ENCODE results near the gene SLCO3A1. TPM values are rescaled to one million over a fixed set of nuclear protein-coding genes. Genes with fewer than 3 reads are reported as not detected.
A peak's percentile ranks its signal among the peaks of the same experiment; 100 is the strongest.

SLCO3A1 gene
- total RNA-seq, 1 donor from 2014 or later = 56.8 TPM

GRCh38 chr15:91863621-91864255, 10.2 kb downstream of the SLCO3A1 start:
- H3K27ac ChIP-seq (replicated peaks) = peak overlapping the region; percentile 92
- no peak for DNase-seq
- intact Hi-C loops (cut with micrococcal nuclease) = no loop called here
- no peak for TF ChIP-seq CTCF (IDR thresholded peaks at IDR 0.05; ENCODE audit: borderline replicate concordance)
- H3K4me1 ChIP-seq = peaks cover 100% of the 10 kb centered on the region
- H3K9me3 ChIP-seq (replicated peaks) = no peaks in the 10 kb centered on the region
- H3K4me3 ChIP-seq = no peak overlapping the region
- H3K27me3 ChIP-seq (ENCODE audit: low read depth) = no peaks in the 10 kb centered on the region
- H3K36me3 ChIP-seq = peaks cover 2% of the 10 kb centered on the region

GRCh38 chr15:91864664-91865063, 11.2 kb downstream of the SLCO3A1 start:
- Histone ChIP-seq H3K27ac (replicated peaks) (peak overlapping the region; percentile 92), H3K27me3 (ENCODE audit: low read depth) (no peaks in the 10 kb centered on the region), H3K36me3 (no peaks in the 10 kb centered on the region), H3K4me1 (peaks cover 100% of the 10 kb centered on the region), H3K4me3 (peak overlapping the region; percentile 5), H3K9me3 (replicated peaks) (no peaks in the 10 kb centered on the region)
- intact Hi-C loops (cut with micrococcal nuclease) = no loop called here
- peak; percentile 28 for DNase-seq
- no peak for TF ChIP-seq CTCF (IDR thresholded peaks at IDR 0.05; ENCODE audit: borderline replicate concordance)

- H3K4me3 ChIP-seq = no peak overlapping the region
- no peak for DNase-seq
- H3K27ac ChIP-seq (replicated peaks) = peak overlapping the region; percentile 92
- no peaks in the 10 kb centered on the region for H3K27me3 ChIP-seq (ENCODE audit: low read depth)
- intact Hi-C loops (cut with micrococcal nuclease) = no loop called here
- no peaks in the 10 kb centered on the region for H3K36me3 ChIP-seq
- no peaks in the 10 kb centered on the region for H3K9me3 ChIP-seq (replicated peaks)
- TF ChIP-seq CTCF (IDR thresholded peaks at IDR 0.05; ENCODE audit: borderline replicate concordance) = no peak
- H3K4me1 ChIP-seq = peaks cover 100% of the 10 kb centered on the region
Measured at GRCh38 chr15:91865486-91865885, 12.0 kb downstream of the SLCO3A1 start.

- no peak for DNase-seq
- H3K9me3 ChIP-seq (replicated peaks) = no peaks in the 10 kb centered on the region
- no peak overlapping the region for H3K4me3 ChIP-seq
- no peaks in the 10 kb centered on the region for H3K36me3 ChIP-seq
- no peaks in the 10 kb centered on the region for H3K27me3 ChIP-seq (ENCODE audit: low read depth)
- peaks cover 100% of the 10 kb centered on the region for H3K4me1 ChIP-seq
- no peak for TF ChIP-seq CTCF (IDR thresholded peaks at IDR 0.05; ENCODE audit: borderline replicate concordance)
- peak overlapping the region; percentile 92 for H3K27ac ChIP-seq (replicated peaks)
- intact Hi-C loops (cut with micrococcal nuclease) = no loop called here
Measured at GRCh38 chr15:91865950-91866349, 12.4 kb downstream of the SLCO3A1 start.

GRCh38 chr15:91866371-91866905, 12.9 kb downstream of the SLCO3A1 start:
- no peak for TF ChIP-seq CTCF (IDR thresholded peaks at IDR 0.05; ENCODE audit: borderline replicate concordance)
- no peak for DNase-seq
- intact Hi-C loops (cut with micrococcal nuclease) = no loop called here
- Histone ChIP-seq H3K27ac (replicated peaks) (peak overlapping the region; percentile 92), H3K4me1 (peaks cover 100% of the 10 kb centered on the region), H3K36me3 (no peaks in the 10 kb centered on the region), H3K27me3 (ENCODE audit: low read depth) (no peaks in the 10 kb centered on the region), H3K4me3 (peak overlapping the region; percentile 9), H3K9me3 (replicated peaks) (no peaks in the 10 kb centered on the region)
